Adrenal gland (tissue), 5 donors: Measurements from ENCODE around the gene NME4.

Experiments used
- POLR2A ChIP-seq, 2 donors: fragments of 450-650 bp; IDR thresholded peaks; one replicate each; pipeline ENCODE4 v1.6.1; 2017; ENCODE audit warnings: antibody characterized with exemption in 2 of 2, mild to moderate bottlenecking in 2 of 2, moderate library complexity in 1 of 2
- TF ChIP-seq, protein P1 (sequence below), 6 experiments: fragments of 450-650 bp in 4 of 6; fragments of 200-600 bp in 2 of 6; sonication (generic) in 1 of 6; IDR thresholded peaks; 1 replicate in 5 of 6; 2 replicates in 1 of 6; pipeline versions ENCODE4 v1.5.1 to v1.8.0; 2016 to 2021; ENCODE audit warnings: antibody characterized with exemption in 6 of 6, mild to moderate bottlenecking in 2 of 6, moderate library complexity in 1 of 6
- donor health status: DM: no; HTN: no; CAD: no.

DNA sequence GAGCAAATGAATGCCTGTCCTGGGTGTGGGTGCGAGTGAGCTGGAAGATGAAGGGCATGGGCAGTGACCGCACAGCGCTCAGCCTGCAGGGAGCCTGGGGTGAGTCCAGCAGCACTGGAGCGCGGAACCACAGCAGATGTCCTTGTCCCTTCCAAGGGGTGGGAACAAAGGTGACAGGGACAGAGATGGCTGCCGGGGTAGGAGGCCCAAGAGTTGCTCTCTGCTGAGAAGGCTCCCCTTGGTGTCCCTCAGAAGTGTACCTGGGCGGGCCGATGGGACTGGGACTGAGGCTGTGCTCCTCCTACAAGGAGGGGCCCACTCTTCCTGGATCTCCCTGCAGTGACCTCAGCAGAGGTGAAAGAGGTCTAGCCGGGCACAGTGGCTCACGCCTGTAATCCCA is 7.6 kb upstream of the NME4 start:
- TF ChIP-seq, protein P1, sequence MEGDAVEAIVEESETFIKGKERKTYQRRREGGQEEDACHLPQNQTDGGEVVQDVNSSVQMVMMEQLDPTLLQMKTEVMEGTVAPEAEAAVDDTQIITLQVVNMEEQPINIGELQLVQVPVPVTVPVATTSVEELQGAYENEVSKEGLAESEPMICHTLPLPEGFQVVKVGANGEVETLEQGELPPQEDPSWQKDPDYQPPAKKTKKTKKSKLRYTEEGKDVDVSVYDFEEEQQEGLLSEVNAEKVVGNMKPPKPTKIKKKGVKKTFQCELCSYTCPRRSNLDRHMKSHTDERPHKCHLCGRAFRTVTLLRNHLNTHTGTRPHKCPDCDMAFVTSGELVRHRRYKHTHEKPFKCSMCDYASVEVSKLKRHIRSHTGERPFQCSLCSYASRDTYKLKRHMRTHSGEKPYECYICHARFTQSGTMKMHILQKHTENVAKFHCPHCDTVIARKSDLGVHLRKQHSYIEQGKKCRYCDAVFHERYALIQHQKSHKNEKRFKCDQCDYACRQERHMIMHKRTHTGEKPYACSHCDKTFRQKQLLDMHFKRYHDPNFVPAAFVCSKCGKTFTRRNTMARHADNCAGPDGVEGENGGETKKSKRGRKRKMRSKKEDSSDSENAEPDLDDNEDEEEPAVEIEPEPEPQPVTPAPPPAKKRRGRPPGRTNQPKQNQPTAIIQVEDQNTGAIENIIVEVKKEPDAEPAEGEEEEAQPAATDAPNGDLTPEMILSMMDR (IDR thresholded peaks at IDR 0.05), result no peak
- no peak for TF ChIP-seq POLR2A (IDR thresholded peaks at IDR 0.05)
